WTC11 (cell line): ENCODE measurements around the gene TMEM175. TPM values are rescaled to one million over a fixed set of nuclear protein-coding genes. Genes with fewer than 3 reads are reported as not detected.

Source experiments
- ATAC-seq: fragments of 200-7000 bp; cut with Tn5 transposase; 2 replicates; pipeline ENCODE4 v1.10.0; 2021; ENCODE audit warnings: mild to moderate bottlenecking, moderate library complexity
- CTCF ChIA-PET: fragments of 300-600 bp; sonication (Branson Sonifier 250); formaldehyde crosslinking; loops from one replicate; lab custom pipeline; 2021; ENCODE audit warnings: antibody characterized with exemption; lab: Charles Lee
- POLR2A ChIA-PET: fragments of 350-600 bp; sonication (Branson Sonifier 250); formaldehyde crosslinking; loops from one replicate; lab custom pipeline; 2021; ENCODE audit warnings: antibody characterized with exemption; lab: Charles Lee
- DNase-seq: peaks from one replicate; pipeline ENCODE4 v3.0.0; 2021; ENCODE audit warnings: low spot score
- H3K27ac Mint-ChIP-seq: 2 replicates; pipeline ENCODE4 v1.8.0; 2021; ENCODE audit warnings: mixed read lengths
- H3K27me3 Mint-ChIP-seq: 2 replicates; pipeline ENCODE4 v1.8.0; 2021; ENCODE audit warnings: low read depth, mild to moderate bottlenecking, moderate library complexity, mixed read lengths
- H3K36me3 Mint-ChIP-seq: 2 replicates; pipeline ENCODE4 v1.8.0; 2021; ENCODE audit warnings: mixed read lengths
- H3K4me1 Mint-ChIP-seq: 2 replicates; pipeline ENCODE4 v1.8.0; 2022; ENCODE audit warnings: mixed read lengths
- H3K4me3 Mint-ChIP-seq: 2 replicates; pipeline ENCODE4 v1.8.0; 2021; ENCODE audit warnings: mild to moderate bottlenecking, moderate library complexity, mixed read lengths
- H3K9me3 Mint-ChIP-seq: 2 replicates; pipeline ENCODE4 v1.8.0; 2021; ENCODE audit warnings: mixed read lengths
- ESRRA ChIP-seq: sonication (generic); formaldehyde crosslinking; IDR thresholded peaks from 2 replicates; pipeline ENCODE4 v1.8.1; 2022; ENCODE audit warnings: mild to moderate bottlenecking, missing genetic modification reagents, borderline replicate concordance
- GTF2I ChIP-seq: fragments of 250-450 bp; sonication (Bioruptor Pico); conservative IDR thresholded peaks from 2 replicates; pipeline ENCODE4 v1.4.0; 2021; ENCODE audit warnings: mild to moderate bottlenecking
- NR1H2 ChIP-seq: sonication (generic); formaldehyde crosslinking; IDR thresholded peaks from 2 replicates; pipeline ENCODE4 v1.9.0; 2021; ENCODE audit warnings: mild to moderate bottlenecking, moderate library complexity, missing genetic modification reagents
- NR3C1 ChIP-seq: sonication (generic); formaldehyde crosslinking; conservative IDR thresholded peaks from 2 replicates; pipeline ENCODE4 v1.8.1; 2023; ENCODE audit warnings: low read depth, mild to moderate bottlenecking, missing genetic modification reagents
- ZNF232 ChIP-seq: sonication (generic); formaldehyde crosslinking; IDR thresholded peaks from 2 replicates; pipeline ENCODE4 v1.8.0; 2022; ENCODE audit warnings: mild to moderate bottlenecking, missing genetic modification reagents
- ZNF671 ChIP-seq: fragments of 250-450 bp; sonication (Bioruptor Pico); IDR thresholded peaks from 2 replicates; pipeline ENCODE4 v1.8.0; 2021; ENCODE audit warnings: mild to moderate bottlenecking
- total RNA-seq: library from RNA; stranded (reverse); gene quantifications from 3 replicates; pipeline ENCODE4 v1.2.3, GENCODE V29; 2021
- TF ChIP-seq, protein P1 (sequence below): sonication (generic); formaldehyde crosslinking; IDR thresholded peaks from 2 replicates; pipeline ENCODE4 v1.8.1; 2023; ENCODE audit warnings: mild to moderate bottlenecking, missing genetic modification reagents
- TF ChIP-seq, protein P2 (sequence below): fragments of 250-450 bp; sonication (Bioruptor Pico); IDR thresholded peaks from 2 replicates; pipeline ENCODE4 v1.9.0; 2021; ENCODE audit warnings: mild to moderate bottlenecking
- TF ChIP-seq, protein P3 (sequence below): sonication (generic); formaldehyde crosslinking; IDR thresholded peaks from 2 replicates; pipeline ENCODE4 v1.8.0; 2022; ENCODE audit warnings: mild to moderate bottlenecking, missing genetic modification reagents
- TF ChIP-seq, protein P4 (sequence below): sonication (generic); formaldehyde crosslinking; IDR thresholded peaks from 2 replicates; pipeline ENCODE4 v1.8.0; 2022; ENCODE audit warnings: missing genetic modification reagents
- TF ChIP-seq, protein P5 (sequence below): sonication (generic); formaldehyde crosslinking; IDR thresholded peaks from 2 replicates; pipeline ENCODE4 v1.8.1; 2022; ENCODE audit warnings: mild to moderate bottlenecking, moderate library complexity, missing genetic modification reagents
- TF ChIP-seq, protein P6 (sequence below): fragments of 250-450 bp; sonication (Bioruptor Pico); IDR thresholded peaks from 2 replicates; pipeline ENCODE4 v1.9.0; 2021; ENCODE audit warnings: mild to moderate bottlenecking, borderline replicate concordance
- TF ChIP-seq, protein P7 (sequence below): sonication (generic); formaldehyde crosslinking; IDR thresholded peaks from 2 replicates; pipeline ENCODE4 v1.8.1; 2022; ENCODE audit warnings: missing genetic modification reagents, borderline replicate concordance
- TF ChIP-seq, protein P8 (sequence below): fragments of 250-450 bp; sonication (Bioruptor Pico); IDR thresholded peaks from 2 replicates; pipeline ENCODE4 v1.8.0; 2021; ENCODE audit warnings: mild to moderate bottlenecking

TMEM175 gene
- total RNA-seq, 1 experiment from 2014 or later: 9.2 TPM

DNA sequence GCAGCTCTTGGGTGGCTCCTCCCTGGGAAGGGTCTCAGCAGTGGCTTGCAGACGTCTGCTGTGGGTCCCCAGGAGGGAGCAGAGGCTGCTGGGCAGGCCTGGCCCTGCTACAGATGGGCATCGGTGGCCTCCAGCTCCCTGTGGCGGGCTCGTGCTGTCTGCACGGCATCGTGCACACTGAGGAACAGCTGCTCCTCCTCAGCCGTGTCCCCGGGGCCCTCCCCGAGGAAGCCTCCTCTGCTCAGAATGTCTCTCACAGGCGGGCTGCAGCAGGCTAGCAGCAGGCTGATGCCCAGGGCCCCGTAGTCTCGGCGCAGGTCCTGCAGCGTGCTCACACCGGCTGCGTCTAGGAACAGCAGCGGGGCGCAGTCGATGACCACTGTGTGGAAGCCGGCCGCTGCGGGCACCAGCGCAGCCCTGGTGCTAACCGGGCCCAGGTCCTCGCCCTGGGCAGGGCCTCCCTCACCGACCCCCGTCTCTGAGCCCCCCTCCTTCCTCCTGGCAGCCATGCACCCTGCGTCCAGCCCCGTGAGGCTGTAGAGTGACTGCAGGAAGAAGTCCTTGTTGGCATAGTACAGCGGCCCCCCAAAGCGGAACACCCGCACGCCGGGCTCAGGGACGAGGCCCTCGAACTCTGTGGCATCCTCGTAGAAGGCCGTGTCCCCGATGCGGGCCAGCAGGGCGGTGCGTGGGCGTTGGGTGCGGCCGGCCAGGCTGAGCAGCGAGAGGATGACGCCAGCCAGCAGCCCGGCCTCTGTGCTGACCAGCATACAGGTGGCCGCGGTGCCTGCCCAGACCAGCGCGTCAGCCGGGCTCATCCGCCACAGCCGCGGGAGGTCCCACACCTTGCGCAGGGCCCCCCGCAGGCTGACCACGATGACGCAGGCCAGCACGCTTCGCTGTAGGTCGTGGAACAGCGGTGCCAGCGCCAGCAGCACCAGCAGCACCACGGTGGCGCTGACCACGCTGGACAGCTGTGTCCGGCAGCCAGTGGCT, 56.8 kb downstream of the TMEM175 start:
- DNase-seq (no peak), ATAC-seq (no peak)
- CTCF ChIA-PET: interaction anchor here (0.6 kb wide), 1 partner anchor 162 kb away, joined by 3 read pairs; no protein-coding TSS in a partner anchor
- POLR2A ChIA-PET: interaction anchor here (1.5 kb wide), 1 partner anchor 13 kb away, joined by 4 read pairs; no protein-coding TSS in a partner anchor
- H3K4me3 Mint-ChIP-seq: no peak overlapping the region
- H3K4me1 Mint-ChIP-seq: peaks cover 12% of the 10 kb centered on the region
- no peaks in the 10 kb centered on the region for H3K36me3 Mint-ChIP-seq
- no peak overlapping the region for H3K27ac Mint-ChIP-seq
- H3K9me3 Mint-ChIP-seq: no peaks in the 10 kb centered on the region
- no peak for TF ChIP-seq GTF2I (CRISPR knock-in tag)
- no peak for TF ChIP-seq ZNF232
- TF ChIP-seq, protein P1, sequence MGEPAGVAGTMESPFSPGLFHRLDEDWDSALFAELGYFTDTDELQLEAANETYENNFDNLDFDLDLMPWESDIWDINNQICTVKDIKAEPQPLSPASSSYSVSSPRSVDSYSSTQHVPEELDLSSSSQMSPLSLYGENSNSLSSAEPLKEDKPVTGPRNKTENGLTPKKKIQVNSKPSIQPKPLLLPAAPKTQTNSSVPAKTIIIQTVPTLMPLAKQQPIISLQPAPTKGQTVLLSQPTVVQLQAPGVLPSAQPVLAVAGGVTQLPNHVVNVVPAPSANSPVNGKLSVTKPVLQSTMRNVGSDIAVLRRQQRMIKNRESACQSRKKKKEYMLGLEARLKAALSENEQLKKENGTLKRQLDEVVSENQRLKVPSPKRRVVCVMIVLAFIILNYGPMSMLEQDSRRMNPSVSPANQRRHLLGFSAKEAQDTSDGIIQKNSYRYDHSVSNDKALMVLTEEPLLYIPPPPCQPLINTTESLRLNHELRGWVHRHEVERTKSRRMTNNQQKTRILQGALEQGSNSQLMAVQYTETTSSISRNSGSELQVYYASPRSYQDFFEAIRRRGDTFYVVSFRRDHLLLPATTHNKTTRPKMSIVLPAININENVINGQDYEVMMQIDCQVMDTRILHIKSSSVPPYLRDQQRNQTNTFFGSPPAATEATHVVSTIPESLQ (CRISPR knock-in tag): no peak
- TF ChIP-seq, protein P2, sequence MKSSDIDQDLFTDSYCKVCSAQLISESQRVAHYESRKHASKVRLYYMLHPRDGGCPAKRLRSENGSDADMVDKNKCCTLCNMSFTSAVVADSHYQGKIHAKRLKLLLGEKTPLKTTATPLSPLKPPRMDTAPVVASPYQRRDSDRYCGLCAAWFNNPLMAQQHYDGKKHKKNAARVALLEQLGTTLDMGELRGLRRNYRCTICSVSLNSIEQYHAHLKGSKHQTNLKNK (CRISPR knock-in tag): no peak
- TF ChIP-seq, protein P3, sequence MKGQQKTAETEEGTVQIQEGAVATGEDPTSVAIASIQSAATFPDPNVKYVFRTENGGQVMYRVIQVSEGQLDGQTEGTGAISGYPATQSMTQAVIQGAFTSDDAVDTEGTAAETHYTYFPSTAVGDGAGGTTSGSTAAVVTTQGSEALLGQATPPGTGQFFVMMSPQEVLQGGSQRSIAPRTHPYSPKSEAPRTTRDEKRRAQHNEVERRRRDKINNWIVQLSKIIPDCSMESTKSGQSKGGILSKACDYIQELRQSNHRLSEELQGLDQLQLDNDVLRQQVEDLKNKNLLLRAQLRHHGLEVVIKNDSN (CRISPR knock-in tag): no peak
- TF ChIP-seq, protein P4, sequence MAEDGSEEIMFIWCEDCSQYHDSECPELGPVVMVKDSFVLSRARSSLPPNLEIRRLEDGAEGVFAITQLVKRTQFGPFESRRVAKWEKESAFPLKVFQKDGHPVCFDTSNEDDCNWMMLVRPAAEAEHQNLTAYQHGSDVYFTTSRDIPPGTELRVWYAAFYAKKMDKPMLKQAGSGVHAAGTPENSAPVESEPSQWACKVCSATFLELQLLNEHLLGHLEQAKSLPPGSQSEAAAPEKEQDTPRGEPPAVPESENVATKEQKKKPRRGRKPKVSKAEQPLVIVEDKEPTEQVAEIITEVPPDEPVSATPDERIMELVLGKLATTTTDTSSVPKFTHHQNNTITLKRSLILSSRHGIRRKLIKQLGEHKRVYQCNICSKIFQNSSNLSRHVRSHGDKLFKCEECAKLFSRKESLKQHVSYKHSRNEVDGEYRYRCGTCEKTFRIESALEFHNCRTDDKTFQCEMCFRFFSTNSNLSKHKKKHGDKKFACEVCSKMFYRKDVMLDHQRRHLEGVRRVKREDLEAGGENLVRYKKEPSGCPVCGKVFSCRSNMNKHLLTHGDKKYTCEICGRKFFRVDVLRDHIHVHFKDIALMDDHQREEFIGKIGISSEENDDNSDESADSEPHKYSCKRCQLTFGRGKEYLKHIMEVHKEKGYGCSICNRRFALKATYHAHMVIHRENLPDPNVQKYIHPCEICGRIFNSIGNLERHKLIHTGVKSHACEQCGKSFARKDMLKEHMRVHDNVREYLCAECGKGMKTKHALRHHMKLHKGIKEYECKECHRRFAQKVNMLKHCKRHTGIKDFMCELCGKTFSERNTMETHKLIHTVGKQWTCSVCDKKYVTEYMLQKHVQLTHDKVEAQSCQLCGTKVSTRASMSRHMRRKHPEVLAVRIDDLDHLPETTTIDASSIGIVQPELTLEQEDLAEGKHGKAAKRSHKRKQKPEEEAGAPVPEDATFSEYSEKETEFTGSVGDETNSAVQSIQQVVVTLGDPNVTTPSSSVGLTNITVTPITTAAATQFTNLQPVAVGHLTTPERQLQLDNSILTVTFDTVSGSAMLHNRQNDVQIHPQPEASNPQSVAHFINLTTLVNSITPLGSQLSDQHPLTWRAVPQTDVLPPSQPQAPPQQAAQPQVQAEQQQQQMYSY (CRISPR knock-in tag): no peak
- H3K27me3 Mint-ChIP-seq: peaks cover 18% of the 10 kb centered on the region

DNA sequence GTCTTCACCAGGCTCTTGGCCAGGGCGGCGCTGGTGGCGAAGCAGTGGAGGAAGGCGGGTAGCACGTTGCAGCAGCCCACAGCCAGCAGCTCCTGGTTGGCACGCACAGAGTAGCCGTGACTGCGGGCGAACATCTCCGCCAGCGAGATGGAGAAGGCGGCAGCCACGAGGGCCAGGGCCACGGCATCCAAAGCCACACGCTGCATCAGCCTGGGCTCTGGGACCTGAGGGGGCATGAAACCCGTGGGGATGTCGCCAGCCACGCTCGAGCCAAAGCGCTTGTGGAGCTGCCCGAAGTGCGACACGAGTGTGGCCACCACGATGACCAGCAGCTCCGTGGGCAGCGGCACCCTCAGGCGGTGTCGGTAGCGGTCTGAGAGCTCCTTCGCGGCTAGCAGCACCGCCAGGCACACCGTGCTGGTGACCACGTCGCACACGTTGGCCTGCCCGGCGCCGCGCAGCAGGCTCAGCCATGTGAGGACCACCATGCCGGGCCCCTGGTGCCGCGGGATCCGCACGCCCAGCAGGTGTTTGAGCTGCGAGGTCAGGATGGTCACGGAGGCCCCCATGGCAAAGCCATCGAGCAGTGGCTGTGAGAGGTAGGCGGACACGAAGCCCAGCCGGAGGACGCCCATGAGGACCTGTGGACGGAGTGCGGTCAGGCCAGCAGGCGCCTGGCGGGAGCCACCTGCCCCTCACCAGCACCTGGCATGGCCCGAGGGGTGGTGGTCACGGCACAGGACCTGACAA, 57.6 kb downstream of the TMEM175 start:
- Mint-ChIP-seq H3K9me3 (no peaks in the 10 kb centered on the region), H3K36me3 (no peaks in the 10 kb centered on the region), H3K27ac (no peak overlapping the region), H3K4me3 (no peak overlapping the region), H3K4me1 (peaks cover 10% of the 10 kb centered on the region), H3K27me3 (peaks cover 15% of the 10 kb centered on the region)
- no peak for ATAC-seq
- ChIA-PET CTCF (no interaction called here), POLR2A (no interaction called here)
- no peak for DNase-seq
- TF ChIP-seq, protein P3 (CRISPR knock-in tag): no peak
- TF ChIP-seq ZNF671: no peak
- TF ChIP-seq NR3C1: no peak
- TF ChIP-seq, protein P5, sequence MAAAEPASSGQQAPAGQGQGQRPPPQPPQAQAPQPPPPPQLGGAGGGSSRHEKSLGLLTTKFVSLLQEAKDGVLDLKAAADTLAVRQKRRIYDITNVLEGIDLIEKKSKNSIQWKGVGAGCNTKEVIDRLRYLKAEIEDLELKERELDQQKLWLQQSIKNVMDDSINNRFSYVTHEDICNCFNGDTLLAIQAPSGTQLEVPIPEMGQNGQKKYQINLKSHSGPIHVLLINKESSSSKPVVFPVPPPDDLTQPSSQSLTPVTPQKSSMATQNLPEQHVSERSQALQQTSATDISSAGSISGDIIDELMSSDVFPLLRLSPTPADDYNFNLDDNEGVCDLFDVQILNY (CRISPR knock-in tag): no peak
- TF ChIP-seq ESRRA (CRISPR knock-in tag): no peak
- no peak for TF ChIP-seq NR1H2 (CRISPR knock-in tag)
- TF ChIP-seq, protein P6, sequence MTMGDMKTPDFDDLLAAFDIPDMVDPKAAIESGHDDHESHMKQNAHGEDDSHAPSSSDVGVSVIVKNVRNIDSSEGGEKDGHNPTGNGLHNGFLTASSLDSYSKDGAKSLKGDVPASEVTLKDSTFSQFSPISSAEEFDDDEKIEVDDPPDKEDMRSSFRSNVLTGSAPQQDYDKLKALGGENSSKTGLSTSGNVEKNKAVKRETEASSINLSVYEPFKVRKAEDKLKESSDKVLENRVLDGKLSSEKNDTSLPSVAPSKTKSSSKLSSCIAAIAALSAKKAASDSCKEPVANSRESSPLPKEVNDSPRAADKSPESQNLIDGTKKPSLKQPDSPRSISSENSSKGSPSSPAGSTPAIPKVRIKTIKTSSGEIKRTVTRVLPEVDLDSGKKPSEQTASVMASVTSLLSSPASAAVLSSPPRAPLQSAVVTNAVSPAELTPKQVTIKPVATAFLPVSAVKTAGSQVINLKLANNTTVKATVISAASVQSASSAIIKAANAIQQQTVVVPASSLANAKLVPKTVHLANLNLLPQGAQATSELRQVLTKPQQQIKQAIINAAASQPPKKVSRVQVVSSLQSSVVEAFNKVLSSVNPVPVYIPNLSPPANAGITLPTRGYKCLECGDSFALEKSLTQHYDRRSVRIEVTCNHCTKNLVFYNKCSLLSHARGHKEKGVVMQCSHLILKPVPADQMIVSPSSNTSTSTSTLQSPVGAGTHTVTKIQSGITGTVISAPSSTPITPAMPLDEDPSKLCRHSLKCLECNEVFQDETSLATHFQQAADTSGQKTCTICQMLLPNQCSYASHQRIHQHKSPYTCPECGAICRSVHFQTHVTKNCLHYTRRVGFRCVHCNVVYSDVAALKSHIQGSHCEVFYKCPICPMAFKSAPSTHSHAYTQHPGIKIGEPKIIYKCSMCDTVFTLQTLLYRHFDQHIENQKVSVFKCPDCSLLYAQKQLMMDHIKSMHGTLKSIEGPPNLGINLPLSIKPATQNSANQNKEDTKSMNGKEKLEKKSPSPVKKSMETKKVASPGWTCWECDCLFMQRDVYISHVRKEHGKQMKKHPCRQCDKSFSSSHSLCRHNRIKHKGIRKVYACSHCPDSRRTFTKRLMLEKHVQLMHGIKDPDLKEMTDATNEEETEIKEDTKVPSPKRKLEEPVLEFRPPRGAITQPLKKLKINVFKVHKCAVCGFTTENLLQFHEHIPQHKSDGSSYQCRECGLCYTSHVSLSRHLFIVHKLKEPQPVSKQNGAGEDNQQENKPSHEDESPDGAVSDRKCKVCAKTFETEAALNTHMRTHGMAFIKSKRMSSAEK (CRISPR knock-in tag): no peak
- TF ChIP-seq, protein P7, sequence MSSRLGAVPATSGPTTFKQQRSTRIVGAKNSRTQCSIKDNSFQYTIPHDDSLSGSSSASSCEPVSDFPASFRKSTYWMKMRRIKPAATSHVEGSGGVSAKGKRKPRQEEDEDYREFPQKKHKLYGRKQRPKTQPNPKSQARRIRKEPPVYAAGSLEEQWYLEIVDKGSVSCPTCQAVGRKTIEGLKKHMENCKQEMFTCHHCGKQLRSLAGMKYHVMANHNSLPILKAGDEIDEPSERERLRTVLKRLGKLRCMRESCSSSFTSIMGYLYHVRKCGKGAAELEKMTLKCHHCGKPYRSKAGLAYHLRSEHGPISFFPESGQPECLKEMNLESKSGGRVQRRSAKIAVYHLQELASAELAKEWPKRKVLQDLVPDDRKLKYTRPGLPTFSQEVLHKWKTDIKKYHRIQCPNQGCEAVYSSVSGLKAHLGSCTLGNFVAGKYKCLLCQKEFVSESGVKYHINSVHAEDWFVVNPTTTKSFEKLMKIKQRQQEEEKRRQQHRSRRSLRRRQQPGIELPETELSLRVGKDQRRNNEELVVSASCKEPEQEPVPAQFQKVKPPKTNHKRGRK (CRISPR knock-in tag): no peak
- TF ChIP-seq, protein P8, sequence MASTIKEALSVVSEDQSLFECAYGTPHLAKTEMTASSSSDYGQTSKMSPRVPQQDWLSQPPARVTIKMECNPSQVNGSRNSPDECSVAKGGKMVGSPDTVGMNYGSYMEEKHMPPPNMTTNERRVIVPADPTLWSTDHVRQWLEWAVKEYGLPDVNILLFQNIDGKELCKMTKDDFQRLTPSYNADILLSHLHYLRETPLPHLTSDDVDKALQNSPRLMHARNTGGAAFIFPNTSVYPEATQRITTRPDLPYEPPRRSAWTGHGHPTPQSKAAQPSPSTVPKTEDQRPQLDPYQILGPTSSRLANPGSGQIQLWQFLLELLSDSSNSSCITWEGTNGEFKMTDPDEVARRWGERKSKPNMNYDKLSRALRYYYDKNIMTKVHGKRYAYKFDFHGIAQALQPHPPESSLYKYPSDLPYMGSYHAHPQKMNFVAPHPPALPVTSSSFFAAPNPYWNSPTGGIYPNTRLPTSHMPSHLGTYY (CRISPR knock-in tag): no peak
